H9 (cell line): ENCODE results near the gene FLT3LG. TPM values are rescaled to one million over a fixed set of nuclear protein-coding genes. Genes with fewer than 3 reads are reported as not detected.

Source experiments
- DNase-seq: peaks from one replicate; pipeline ENCODE4 v3.0.0-alpha.2; 2017
- H2AFZ ChIP-seq: one replicate; pipeline ENCODE4 v1.6.1; 2013; ENCODE audit warnings: mild to moderate bottlenecking, low read length, control low read depth, moderate library complexity
- H2AK5ac ChIP-seq: 2 replicates; pipeline ENCODE4 v1.6.1; 2013; ENCODE audit warnings: low read length, control low read depth, mixed read lengths; ENCODE audit not compliant: insufficient read length
- H2BK120ac ChIP-seq: one replicate; pipeline ENCODE4 v1.6.1; 2013; ENCODE audit warnings: low read depth, mild to moderate bottlenecking, low read length, control low read depth, inconsistent platforms; ENCODE audit not compliant: poor library complexity, severe bottlenecking
- H2BK12ac ChIP-seq: 2 replicates; pipeline ENCODE4 v1.6.1; 2013; ENCODE audit warnings: low read length, control low read depth, mixed read lengths, low read depth; ENCODE audit not compliant: insufficient read length
- H2BK15ac ChIP-seq: 2 replicates; pipeline ENCODE4 v1.6.1; 2013; ENCODE audit warnings: low read depth, low read length, control low read depth
- H2BK20ac ChIP-seq: one replicate; pipeline ENCODE4 v1.6.1; 2013; ENCODE audit warnings: low read depth, mild to moderate bottlenecking, low read length, control low read depth, inconsistent platforms; ENCODE audit not compliant: poor library complexity, severe bottlenecking
- H2BK5ac ChIP-seq: 2 replicates; pipeline ENCODE4 v1.6.1; 2013; ENCODE audit warnings: low read length, control low read depth, mixed read lengths; ENCODE audit not compliant: insufficient read length
- H3K14ac ChIP-seq: 2 replicates; pipeline ENCODE4 v1.6.1; 2013; ENCODE audit warnings: low read length, control low read depth; ENCODE audit not compliant: insufficient read depth
- H3K18ac ChIP-seq: 2 replicates; pipeline ENCODE4 v1.6.1; 2013; ENCODE audit warnings: low read depth, mild to moderate bottlenecking, mixed read lengths, low read length, control low read depth; ENCODE audit not compliant: insufficient read length
- H3K23ac ChIP-seq: 2 replicates; pipeline ENCODE4 v1.6.1; 2013; ENCODE audit warnings: low read length, control low read depth, mixed read lengths, low read depth; ENCODE audit not compliant: insufficient read length
- H3K23me2 ChIP-seq: 2 replicates; pipeline ENCODE4 v1.6.1; 2013; ENCODE audit warnings: low read depth, mild to moderate bottlenecking, mixed read lengths, low read length, control low read depth; ENCODE audit not compliant: insufficient read length, poor library complexity, severe bottlenecking
- H3K27ac ChIP-seq: 2 replicates; pipeline ENCODE4 v1.5.1; 2013; ENCODE audit warnings: low read length, control low read depth, mixed read lengths, low read depth; ENCODE audit not compliant: insufficient read length
- H3K27me3 ChIP-seq: 2 replicates; pipeline ENCODE4 v1.6.1; 2013; ENCODE audit warnings: low read length, control low read depth, inconsistent platforms; ENCODE audit not compliant: insufficient read depth
- H3K4ac ChIP-seq: 2 replicates; pipeline ENCODE4 v1.6.1; 2013; ENCODE audit warnings: low read depth, mild to moderate bottlenecking, control low read depth, inconsistent platforms, low read length, moderate library complexity
- H3K4me1 ChIP-seq: 2 replicates; pipeline ENCODE4 v1.6.1; 2013; ENCODE audit warnings: low read length, control low read depth, inconsistent platforms; ENCODE audit not compliant: insufficient read depth
- H3K4me2 ChIP-seq: 2 replicates; pipeline ENCODE4 v1.6.1; 2013; ENCODE audit warnings: low read length, control low read depth, mixed read lengths; ENCODE audit not compliant: insufficient read length, insufficient read depth
- H3K56ac ChIP-seq: 2 replicates; pipeline ENCODE4 v1.6.1; 2013; ENCODE audit warnings: low read depth, mild to moderate bottlenecking, mixed read lengths, low read length, control low read depth; ENCODE audit not compliant: insufficient read length
- H3K79me1 ChIP-seq: 2 replicates; pipeline ENCODE4 v1.6.1; 2013; ENCODE audit warnings: low read depth, mild to moderate bottlenecking, moderate library complexity, low read length, control low read depth, inconsistent platforms; ENCODE audit not compliant: insufficient read depth, poor library complexity, severe bottlenecking
- H3K79me2 ChIP-seq: 2 replicates; pipeline ENCODE4 v1.6.1; 2013; ENCODE audit warnings: low read length, control low read depth, inconsistent platforms; ENCODE audit not compliant: insufficient read depth
- H3K9ac ChIP-seq: 2 replicates; pipeline ENCODE4 v1.6.1; 2013; ENCODE audit warnings: low read length, control low read depth, mixed read lengths; ENCODE audit not compliant: insufficient read length; ENCODE audit errors: extremely low read depth
- H3K9me3 ChIP-seq: one replicate; pipeline ENCODE4 v1.6.1; 2013; ENCODE audit warnings: low read depth, low read length, inconsistent platforms; ENCODE audit not compliant: control insufficient read depth
- H3T11ph ChIP-seq: one replicate; pipeline ENCODE4 v1.6.1; 2013; ENCODE audit warnings: mild to moderate bottlenecking, low read length, control low read depth, inconsistent platforms
- H4K20me1 ChIP-seq: one replicate; pipeline ENCODE4 v1.6.1; 2013; ENCODE audit not compliant: control insufficient read depth, insufficient read length, insufficient read depth
- H4K5ac ChIP-seq: 2 replicates; pipeline ENCODE4 v1.6.1; 2013; ENCODE audit warnings: low read depth, mild to moderate bottlenecking, mixed read lengths, low read length, control low read depth; ENCODE audit not compliant: insufficient read length
- H4K8ac ChIP-seq: replicated peaks from 2 replicates; pipeline ENCODE4 v1.6.1; 2013; ENCODE audit warnings: low read length, control low read depth, mixed read lengths, low read depth; ENCODE audit not compliant: insufficient read length
- H4K91ac ChIP-seq: 2 replicates; pipeline ENCODE4 v1.6.1; 2013; ENCODE audit warnings: low read depth, mild to moderate bottlenecking, moderate library complexity, mixed read lengths, low read length, control low read depth; ENCODE audit not compliant: insufficient read length
- H3K27ac Mint-ChIP-seq, 3 experiments: 2 replicates in 2 of 3; 3 replicates in 1 of 3; pipeline ENCODE4 v1.8.0; 2020 to 2021; ENCODE audit warnings: mixed read lengths in 3 of 3, mild to moderate bottlenecking in 1 of 3, moderate library complexity in 1 of 3
- H3K27me3 Mint-ChIP-seq: 2 replicates; pipeline ENCODE4 v1.8.0; 2021; ENCODE audit warnings: low read depth, mild to moderate bottlenecking, moderate library complexity, mixed read lengths
- H3K36me3 Mint-ChIP-seq, 3 experiments: 2 replicates in 2 of 3; 3 replicates in 1 of 3; pipeline ENCODE4 v1.8.0; 2020 to 2021; ENCODE audit warnings: low read depth in 3 of 3, mixed read lengths in 3 of 3; ENCODE audit not compliant: insufficient read depth in 1 of 3
- H3K4me1 Mint-ChIP-seq, 2 experiments: 2 replicates each; pipeline ENCODE4 v1.8.0; 2020; ENCODE audit warnings: mixed read lengths in 2 of 2
- H3K4me3 Mint-ChIP-seq, 2 experiments: 2 replicates in 1 of 2; 3 replicates in 1 of 2; pipeline ENCODE4 v1.8.0; 2020 to 2021; ENCODE audit warnings: mild to moderate bottlenecking in 2 of 2, mixed read lengths in 2 of 2, moderate library complexity in 1 of 2
- H3K9me3 Mint-ChIP-seq, 2 experiments: 2 replicates in 1 of 2; 3 replicates in 1 of 2; pipeline ENCODE4 v1.8.0; 2020; ENCODE audit warnings: mild to moderate bottlenecking in 2 of 2, mixed read lengths in 2 of 2, moderate library complexity in 1 of 2
- WGBS: extraction: QIAGEN DNeasy Blood & Tissue Kit; methylation state at CpG from one replicate; pipeline ENCODE4 v1.1.7; 2013; ENCODE audit warnings: missing lambda C conversion rate, low lambda C conversion rate, mixed read lengths; ENCODE audit not compliant: insufficient read length; ENCODE audit errors: extremely low coverage; 5-methylcytosine and 5-hydroxymethylcytosine counted together
- total RNA-seq: library from RNA; stranded (reverse); gene quantifications from 2 replicates; pipeline ENCODE4 v1.2.1, GENCODE V29; 2021
- TF ChIP-seq, protein P1 (sequence below): fragments of 200-600 bp; sonication (generic); conservative IDR thresholded peaks from 3 replicates; pipeline ENCODE4 v1.8.0; 2021; ENCODE audit warnings: antibody characterized with exemption, mild to moderate bottlenecking

FLT3LG gene
- total RNA-seq, 1 experiment from 2014 or later: 2.1 TPM

DNA sequence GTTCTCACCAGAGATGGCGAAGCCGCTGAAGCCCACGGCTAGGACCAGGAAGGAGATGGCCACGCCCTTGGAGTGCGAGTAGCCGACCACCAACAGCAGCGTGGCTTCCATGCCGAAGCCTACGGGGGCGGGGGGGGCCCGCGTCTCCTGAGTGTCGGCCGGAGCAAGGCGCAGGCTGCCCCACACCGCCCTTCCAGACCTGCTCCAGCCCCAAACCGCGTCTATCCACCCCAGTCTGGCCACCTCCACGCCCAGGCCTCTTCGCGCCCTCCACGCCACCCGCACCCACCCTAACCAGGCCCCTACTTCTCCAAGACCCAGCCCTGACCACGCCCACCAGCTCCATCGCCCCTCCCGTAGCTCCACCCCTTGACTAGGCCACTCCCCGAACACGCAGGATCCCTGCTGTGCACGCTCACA is 42.7 kb upstream of the FLT3LG start:
- H4K5ac ChIP-seq: no peak overlapping the region
- H3K9me3 Mint-ChIP-seq: peaks cover 4 to 8% of the 10 kb centered on the region in 2 experiments; a peak in 4 of 5 replicates
- H3K4me1 Mint-ChIP-seq: peaks cover 40 to 79% of the 10 kb centered on the region in 2 experiments
- H3K79me2 ChIP-seq: no peaks in the 10 kb centered on the region
- H3K27me3 Mint-ChIP-seq: peaks cover 76% of the 10 kb centered on the region
- H3K4ac ChIP-seq: no peak overlapping the region
- no peak overlapping the region for H2BK120ac ChIP-seq
- H3K9me3 ChIP-seq: no peaks in the 10 kb centered on the region
- no peaks in the 10 kb centered on the region for H3K79me1 ChIP-seq
- no peak overlapping the region for H2AFZ ChIP-seq
- H4K91ac ChIP-seq: no peak overlapping the region
- H2BK5ac ChIP-seq: no peak overlapping the region
- peaks cover 2% of the 10 kb centered on the region; the same call in 1 of the 2 replicates for H3K27me3 ChIP-seq
- no peaks in the 10 kb centered on the region; the same call in 1 of the 2 replicates for H3K4me1 ChIP-seq
- H3T11ph ChIP-seq: no peak overlapping the region
- no peak overlapping the region for H3K27ac ChIP-seq
- H2BK12ac ChIP-seq: no peak overlapping the region
- H3K23ac ChIP-seq: no peak overlapping the region
- H4K20me1 ChIP-seq: no peaks in the 10 kb centered on the region
- H3K18ac ChIP-seq: no peak overlapping the region
- H3K4me2 ChIP-seq: no peak overlapping the region
- no peak overlapping the region for H3K56ac ChIP-seq
- H4K8ac ChIP-seq: no peak overlapping the region
- DNase-seq: no peak
- no peak overlapping the region for H2BK20ac ChIP-seq
- no peak overlapping the region for H3K9ac ChIP-seq
- TF ChIP-seq, protein P1, sequence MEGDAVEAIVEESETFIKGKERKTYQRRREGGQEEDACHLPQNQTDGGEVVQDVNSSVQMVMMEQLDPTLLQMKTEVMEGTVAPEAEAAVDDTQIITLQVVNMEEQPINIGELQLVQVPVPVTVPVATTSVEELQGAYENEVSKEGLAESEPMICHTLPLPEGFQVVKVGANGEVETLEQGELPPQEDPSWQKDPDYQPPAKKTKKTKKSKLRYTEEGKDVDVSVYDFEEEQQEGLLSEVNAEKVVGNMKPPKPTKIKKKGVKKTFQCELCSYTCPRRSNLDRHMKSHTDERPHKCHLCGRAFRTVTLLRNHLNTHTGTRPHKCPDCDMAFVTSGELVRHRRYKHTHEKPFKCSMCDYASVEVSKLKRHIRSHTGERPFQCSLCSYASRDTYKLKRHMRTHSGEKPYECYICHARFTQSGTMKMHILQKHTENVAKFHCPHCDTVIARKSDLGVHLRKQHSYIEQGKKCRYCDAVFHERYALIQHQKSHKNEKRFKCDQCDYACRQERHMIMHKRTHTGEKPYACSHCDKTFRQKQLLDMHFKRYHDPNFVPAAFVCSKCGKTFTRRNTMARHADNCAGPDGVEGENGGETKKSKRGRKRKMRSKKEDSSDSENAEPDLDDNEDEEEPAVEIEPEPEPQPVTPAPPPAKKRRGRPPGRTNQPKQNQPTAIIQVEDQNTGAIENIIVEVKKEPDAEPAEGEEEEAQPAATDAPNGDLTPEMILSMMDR: no peak
- H3K36me3 Mint-ChIP-seq: peaks cover 3 to 15% (median 6%) of the 10 kb centered on the region in 3 experiments
- H3K4me3 Mint-ChIP-seq: no peak overlapping the region
- no peak overlapping the region for H3K14ac ChIP-seq
- no peak overlapping the region for H2AK5ac ChIP-seq
- WGBS: no CpG with 5 or more reads among the region's 29 CpGs
- H2BK15ac ChIP-seq: no peak overlapping the region
- peaks cover 19% of the 10 kb centered on the region for H3K23me2 ChIP-seq
- H3K27ac Mint-ChIP-seq: no peak overlapping the region
